ENCODE results near the gene ACSF3.

Gene ACSF3

DNA sequence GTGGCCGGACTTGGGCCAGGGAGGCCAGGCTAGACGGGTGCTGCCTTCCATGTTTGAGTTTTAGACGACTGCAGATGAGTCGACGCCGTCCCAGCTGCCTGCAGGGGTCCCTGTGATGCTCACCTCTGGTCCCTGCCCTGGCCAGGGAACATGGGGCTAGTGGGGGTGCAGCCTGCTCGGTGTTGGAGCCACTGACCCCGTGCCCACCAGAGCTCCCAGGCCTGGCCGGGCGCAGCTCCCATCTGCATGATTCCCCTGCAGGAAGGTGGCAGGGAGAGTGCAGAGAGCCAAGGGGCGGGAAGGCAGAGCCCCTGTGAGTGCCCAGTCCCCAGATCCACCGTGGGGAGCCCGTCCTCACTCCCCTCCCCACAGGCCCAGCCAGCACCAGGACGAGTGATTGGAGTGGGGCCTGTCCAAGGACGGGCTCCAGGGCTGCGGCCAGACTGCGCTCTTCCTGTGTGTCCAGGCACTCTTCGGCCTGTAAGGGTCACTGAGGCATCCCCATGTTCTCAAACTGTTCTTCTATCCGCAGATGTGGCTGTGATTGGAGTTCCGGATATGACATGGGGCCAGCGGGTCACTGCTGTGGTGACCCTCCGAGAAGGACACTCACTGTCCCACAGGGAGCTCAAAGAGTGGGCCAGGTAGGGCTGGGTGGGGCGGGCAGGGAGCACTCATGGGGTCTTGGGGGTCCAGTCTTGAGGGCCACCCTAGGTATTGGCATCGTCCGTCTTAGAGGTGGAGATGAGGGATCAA, 51.9 kb downstream of the ACSF3 start:
- no peak for DNase-seq (ENCODE audit: low read depth)

DNA sequence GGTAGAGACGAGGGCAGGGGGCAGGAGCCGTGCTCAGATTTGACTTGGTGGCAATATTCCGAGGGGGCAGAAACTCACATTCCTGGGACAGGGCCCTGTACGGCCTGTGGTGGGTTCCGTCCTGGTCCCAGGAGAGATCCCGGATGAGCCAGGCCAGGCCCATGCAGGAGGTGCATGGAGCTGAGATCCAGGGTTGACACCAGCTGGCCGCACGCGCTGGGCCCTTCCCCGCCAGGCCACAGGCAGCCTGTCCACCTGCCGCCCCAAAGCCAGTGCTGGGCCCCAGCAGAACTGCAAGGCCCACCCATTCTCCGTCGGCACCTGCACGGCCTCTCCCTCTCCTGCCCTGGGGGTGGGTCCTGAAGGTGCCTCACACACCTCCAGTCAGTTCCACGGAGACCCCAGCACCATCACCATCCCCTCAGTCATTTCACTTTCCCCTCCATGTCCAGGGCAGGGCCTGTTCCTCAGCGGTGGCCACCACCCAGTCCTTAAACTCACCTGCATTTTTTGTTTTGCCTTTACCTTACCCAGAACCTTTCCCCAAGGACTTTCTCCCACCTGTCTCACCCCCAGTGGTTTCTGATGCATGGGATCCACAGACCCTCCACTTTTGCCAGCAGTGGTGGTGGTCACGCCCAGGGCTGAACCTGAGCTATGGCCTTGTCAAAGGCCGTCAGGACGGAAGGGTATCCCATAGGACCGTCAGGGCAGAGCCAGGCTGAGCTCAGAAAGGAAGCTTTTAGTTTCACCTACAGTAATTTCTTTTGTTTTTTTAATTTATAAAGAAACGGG, 52.8 kb downstream of the ACSF3 start:
- DNase-seq (ENCODE audit: low read depth), result no peak

DNA sequence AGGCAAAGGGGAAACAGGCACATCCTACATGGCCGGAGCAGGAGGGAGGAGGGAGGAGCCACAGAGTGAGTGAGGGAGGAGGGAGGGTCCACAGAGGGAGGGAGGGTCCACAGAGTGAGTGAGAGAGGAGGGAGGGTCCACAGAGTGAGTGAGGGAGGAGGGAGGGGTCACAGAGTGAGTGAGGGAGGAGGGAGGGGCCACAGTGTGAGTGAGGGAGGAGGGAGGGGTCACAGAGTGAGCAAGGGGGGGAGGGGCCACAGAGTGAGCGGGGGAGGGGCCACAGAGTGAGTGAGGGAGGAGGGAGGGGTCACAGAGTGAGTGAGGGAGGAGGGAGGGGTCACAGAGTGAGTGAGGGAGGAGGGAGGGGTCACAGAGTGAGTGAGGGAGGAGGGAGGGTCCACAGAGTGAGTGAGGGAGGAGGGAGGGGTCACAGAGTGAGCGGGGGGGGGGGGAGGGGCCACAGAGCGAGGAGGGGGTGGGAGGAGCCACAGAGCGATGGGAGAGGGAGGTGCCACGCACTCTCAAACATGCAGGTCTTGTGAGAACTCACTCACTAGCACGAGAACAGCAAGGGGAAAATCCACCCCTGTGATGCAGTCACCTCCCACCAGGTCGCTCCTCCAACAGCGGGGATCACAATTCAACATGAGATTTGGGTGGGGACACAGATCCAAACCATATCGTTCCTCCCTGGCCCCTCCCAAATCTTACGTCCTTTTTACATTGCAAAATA, 53.6 kb downstream of the ACSF3 start:
- DNase-seq (ENCODE audit: low read depth), result no peak

DNA sequence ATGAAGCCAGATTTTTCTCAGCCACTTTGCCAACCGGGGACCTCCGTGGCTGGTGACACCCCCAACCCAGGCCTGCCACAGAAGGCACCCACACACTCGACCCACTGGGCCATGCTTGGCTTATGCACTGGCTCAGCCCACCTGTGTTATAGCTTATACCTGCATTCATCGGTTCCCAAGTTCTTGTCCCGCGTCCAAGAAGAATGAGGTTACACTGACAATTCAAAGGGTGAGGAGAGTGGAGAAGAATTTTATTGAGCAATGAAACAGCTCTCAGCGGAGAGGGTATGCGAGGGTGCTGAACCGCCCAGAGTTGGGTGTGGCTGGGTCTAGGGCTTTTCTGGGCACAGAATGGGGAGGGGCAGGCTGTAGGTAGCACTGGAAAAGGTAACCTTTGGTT, 55.7 kb downstream of the ACSF3 start:
- DNase-seq (ENCODE audit: low read depth), result no peak

DNA sequence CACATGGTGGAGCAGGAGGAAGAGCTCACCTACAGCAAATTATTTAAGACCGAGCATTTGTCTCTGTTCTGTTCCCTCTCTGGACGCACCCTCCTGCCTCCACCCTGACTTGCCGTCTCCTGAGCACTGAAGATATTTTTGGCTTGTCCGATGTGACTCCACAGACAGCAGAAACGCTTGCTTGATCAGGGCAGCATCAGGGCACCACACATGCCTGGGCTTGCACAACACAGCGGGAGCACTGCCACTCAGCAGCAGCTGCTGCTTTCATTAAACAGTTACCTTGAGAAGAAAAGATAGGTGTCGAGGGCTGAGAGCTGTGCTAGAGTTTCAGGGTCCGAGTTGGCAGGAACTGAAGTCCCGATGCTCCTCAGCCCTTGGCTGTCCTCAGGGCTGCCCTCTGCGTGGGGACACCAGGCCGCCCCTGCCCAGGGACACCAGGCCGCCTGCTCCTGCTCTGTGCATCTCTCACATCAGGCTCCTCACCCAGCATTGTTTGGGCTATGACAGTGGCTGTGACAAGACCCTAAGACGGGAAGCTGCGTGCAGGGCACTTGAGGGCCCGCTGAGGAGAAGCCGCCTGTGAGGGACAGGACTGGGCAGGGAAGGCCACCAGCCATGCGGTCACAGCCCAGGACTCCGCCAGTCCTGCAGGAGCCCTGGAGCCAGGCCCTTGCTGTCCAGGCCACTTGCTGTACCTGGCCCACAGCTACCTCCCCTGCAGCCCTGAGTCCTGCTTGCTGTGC, 56.6 kb downstream of the ACSF3 start:
- DNase-seq (ENCODE audit: low read depth), result no peak

DNA sequence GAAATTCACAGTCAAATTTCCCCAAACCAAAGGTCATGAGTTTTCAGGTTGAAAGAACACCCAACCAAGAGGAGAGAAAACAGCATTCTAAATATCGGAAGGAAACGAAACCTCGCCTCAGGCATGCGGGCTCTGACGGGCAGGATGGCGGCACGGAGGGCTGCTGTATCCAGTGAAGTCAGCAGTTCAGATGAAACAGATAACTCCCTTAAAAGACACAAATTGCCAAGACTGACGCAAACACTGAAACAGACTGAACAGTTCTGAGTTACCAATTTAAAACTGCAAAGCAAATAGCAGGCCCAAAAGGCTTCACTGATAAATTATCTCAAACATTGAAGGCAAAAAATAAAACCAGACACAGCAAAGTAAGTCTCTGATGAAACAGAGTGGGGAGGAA, 57.3 kb downstream of the ACSF3 start:
- no peak for DNase-seq (ENCODE audit: low read depth)

DNA sequence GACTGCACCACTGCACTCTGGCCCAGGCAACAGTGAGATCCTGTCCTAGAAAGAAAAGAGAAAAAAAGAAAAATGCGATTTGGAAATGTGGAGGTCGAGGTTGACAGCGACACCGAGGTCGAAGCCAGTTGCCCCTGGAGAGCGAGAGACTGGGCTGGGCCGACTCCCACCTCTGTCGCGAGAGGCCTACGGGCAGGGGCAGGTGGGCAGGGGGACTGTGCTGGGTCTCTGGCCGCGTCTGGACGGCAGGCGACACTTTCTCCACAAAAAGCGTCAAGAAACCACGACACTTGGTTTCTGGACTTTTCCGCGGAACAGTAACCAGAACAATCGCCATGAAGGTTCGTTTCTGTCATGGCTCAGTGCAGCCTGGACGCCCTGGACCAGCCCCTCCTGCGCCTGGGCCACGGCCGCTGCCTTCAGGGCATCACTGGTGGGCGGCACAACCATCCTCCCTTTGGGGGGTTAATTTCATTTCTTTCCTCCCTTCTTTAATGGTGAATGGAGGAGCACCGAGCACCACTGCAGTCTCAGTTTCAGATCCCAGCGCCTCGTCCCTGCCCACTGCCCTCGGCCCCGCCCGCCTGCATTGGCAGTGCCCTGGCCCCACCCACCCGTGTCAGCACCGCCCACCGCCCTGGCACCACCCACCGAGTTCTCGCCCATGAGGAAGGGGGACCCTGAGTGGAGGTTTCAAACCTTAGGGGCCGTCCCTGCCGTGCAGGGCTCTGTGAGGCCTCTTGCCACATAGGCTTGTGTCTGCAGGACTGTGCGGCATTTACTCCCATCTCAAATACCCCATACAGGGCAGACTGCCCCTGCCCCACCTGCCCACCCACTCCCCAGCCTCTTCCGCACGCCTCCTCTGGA, 59.4 kb downstream of the ACSF3 start:
- no peak for DNase-seq (ENCODE audit: low read depth)

DNA sequence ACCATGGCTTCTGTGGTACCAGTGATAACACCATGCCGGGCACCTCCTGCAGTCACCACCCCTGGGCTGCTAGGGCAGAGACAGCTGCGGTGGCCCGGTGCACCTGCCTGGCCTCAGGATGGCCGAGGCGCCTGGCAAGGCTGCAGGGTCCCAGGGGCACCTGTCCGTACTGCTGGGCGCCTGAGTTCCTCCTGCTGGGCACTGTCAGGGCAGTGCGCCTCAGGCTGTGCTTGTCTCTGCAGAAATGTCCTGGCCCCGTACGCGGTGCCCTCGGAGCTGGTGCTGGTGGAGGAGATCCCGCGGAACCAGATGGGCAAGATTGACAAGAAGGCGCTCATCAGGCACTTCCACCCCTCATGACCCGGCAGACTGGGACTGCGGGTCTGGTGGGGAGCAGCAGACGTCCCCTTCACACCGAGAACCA, 60.2 kb downstream of the ACSF3 start:
- DNase-seq (ENCODE audit: low read depth), result no peak

DNA sequence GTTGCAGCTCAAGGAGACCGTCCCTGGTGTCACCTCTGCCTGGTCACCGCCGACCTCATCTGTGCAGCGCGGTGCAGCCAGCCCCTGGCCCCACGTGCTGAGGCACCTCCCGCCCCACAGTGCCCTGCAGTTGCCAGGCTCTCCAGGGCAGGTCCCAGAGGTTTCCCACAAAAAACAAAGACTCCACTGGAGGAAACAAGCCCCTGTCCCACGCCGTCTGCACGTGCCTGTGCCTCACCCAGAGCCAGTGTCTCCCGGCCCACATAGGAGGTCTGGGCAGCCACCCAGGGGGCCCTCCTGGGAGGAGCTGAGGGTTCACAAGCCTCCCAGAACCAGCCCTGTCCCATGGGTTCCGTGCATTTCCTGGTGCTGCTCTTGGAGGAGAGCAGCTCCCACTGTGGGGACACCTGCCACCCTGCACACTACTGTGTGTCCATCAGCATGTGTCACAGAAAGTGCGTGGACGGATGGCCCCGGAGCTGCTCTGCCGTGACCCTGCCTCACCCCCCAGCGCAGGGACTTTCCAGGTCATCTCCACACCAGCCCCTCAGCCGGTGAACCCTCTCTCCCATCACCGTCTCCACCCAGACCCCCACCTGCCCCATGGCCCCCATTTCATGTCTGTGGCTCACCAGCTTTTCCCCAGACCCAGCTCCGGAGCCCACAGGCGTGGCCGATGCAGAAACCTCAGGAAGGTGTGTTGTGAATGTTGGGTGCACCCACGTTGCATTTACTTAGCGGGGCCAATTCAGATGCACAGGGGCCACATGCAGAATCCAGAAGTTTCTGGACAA, 60.9 kb downstream of the ACSF3 start:
- no peak for DNase-seq (ENCODE audit: low read depth)

DNA sequence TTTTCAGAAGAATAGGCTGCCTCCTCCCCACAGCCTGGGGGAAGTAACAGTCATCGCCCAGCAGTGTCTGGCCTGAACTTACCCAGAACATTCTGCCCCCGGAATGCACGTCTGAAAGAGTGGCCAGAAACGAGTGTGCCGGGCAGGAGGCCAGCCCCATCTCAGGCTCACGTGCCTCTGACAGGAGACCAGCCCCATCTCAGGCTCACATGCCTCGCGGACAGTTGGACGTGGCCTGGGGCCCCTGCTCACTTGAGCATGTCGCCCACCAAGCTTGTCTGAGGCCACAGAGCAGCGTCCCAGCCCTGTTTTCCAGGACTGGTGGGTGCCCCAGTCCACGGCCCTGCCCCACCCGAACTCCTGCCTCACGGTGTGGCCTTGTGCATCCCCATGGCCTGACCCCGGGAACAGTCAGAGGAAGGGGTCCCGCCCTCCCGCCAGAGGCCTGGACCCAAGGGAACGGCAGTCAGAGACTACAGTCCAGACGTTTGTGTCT, 61.6 kb downstream of the ACSF3 start:
- no peak for DNase-seq (ENCODE audit: low read depth)

DNA sequence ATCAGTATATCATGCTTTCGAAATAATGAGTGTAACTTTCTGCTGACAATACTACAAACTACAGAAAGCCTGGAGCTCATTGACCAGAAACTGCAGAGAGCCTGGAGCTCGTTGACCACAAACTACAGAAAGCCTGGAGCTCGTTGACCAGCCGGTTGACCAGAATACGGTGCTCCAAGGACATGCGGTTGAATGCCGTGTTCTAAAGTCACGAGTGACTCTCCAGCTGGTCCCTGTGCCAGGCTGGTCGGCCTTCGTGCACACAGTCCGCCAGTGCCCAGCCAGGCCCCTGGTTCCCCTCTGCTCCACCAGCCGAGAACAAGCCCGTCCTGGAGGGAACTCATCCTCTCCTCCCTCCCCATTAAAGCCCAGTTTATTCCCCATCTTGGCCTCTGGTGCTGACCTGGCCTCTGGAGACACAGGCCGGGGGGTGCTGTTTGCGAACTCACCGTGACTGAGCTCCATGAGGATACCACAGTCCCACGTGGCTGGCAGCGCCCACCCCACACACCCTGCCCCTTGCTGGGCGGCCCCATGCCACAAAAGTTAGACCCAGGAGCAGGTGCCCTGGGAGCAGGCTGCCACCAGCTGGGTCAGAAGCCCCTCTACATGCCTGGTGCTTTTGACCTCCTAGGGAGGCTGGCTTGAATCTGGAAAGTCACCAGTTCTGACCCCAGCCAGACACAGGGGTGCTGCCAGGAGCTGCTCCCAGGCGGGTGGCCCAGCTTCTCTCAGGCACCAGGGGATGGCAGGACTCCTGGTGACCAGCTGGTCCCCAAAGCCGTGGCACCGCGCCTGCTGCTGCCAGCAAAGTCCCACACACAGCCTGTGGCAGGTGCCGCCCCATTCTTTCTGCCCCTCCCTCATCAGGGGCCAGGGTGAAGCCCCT, 62.4 kb downstream of the ACSF3 start:
- DNase-seq (ENCODE audit: low read depth), result no peak

DNA sequence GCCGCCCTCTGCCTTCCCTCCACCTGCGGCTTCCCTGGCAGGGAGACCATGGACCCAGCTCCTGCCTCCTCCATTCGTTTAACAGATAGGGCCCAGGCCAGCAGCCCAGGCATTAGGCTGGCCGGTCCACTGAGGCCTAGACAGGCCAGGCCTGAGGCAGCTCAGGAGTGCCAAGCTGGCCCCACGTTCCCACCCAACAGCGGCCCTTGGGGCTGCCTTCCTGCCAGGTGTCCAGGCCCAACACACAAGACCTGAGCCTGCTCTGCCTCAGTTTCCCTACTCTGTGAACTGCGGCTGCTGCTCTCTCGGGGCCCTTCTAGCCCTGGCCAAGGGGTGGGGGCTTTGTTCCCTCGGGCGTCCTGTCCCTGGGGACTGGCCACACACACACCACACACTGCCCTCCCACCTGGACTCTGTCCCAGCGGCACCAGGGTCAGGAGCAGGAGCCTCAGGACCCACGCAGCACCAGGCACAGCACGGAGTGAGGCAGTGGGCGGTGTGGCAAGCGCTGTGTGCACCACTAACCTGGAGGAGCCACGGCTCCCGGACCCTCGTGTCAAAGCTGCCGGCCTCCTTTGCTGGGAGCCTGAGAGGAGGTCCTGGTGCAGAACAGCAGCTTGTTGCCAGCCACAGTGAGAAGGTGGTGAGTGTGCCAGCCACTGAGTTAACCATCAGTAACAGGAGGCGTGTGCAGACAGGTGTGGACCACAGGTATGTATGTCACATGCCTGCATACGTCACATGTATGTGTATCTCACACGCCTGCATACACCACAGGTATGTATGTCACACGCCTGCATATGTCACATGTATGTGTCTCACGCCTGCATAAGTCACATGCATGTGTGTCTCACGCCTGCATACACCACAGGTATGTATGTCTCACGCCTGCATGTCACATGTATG, 63.3 kb downstream of the ACSF3 start:
- no peak for DNase-seq (ENCODE audit: low read depth)

DNA sequence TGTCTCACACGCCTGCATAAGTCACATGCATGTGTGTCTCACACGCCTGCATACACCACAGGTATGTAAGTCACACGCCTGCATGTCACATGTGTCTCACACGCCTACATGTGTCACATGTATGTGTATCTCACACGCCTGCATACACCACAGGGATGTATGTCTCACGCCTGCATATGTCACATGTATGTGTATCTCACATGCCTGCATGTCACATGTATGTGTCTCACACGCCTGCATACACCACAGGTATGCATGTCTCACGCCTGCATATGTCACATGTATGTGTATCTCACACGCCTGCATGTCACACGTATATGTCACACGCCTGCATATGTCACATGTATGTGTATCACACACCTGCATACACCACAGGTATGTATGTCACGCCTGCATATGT, 64.1 kb downstream of the ACSF3 start:
- no peak for DNase-seq (ENCODE audit: low read depth)

DNA sequence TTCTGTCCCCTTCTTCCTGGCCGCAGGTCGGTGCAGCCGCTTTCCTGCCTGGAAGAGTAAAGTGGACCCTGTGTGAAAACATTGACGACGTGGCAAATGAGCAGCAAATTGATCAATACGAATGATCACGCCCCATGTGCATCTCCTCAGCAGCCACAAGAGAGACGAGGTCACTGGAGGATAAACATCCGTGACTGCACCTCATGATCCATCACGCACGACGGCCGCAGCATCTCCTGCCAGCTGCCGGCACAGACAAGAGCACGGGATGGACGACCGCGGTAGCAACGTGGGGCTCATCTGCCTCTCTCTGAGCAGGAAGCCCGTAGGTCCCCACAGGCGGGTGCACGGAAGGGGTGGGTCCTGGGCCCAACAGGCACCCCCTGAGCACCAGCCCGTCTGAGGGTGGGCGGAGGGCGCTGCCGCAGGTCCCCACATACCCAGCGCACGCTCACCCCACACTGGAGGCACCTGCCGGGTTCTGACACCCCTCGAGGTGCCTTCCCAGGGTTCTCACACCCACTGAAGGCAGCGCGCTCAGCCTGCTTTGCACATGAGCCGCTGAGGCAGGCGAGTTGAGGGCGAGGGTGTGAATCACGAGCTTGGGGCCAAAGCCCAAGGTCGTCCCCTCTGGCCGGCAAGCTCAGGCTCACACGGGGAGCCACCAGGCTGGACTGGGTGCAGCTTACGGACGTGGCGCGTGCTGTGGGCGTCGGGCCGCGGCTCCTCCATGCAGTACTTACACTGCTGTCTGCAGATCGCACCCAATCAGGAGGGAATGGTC, 65.6 kb downstream of the ACSF3 start:
- DNase-seq (ENCODE audit: low read depth), result no peak

DNA sequence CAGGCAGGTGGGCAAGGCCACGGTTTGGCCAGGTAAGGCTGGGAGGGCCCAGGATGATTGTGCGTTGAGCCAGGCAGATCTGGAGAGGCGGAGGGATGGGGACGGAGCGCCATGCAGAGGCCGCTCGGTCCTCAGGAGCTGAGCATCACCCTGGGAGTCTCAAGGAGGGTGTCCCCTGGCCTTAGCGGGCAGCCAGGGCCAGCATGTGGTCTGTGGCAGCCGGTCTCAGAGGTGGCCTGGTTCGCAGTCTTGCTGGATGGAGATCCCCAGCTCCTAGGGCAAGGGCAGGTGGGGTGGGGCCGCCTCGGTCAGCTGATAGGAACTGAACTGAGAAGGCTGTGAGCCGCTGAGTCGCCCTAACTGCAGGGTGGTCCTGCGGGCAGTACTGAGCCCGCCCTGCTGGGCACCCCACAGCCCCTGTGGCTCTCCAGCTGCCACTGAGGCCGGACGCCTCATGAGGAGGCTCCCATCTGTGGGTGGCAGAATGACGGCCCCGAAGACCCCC, 66.2 kb downstream of the ACSF3 start:
- DNase-seq (ENCODE audit: low read depth), result no peak

DNA sequence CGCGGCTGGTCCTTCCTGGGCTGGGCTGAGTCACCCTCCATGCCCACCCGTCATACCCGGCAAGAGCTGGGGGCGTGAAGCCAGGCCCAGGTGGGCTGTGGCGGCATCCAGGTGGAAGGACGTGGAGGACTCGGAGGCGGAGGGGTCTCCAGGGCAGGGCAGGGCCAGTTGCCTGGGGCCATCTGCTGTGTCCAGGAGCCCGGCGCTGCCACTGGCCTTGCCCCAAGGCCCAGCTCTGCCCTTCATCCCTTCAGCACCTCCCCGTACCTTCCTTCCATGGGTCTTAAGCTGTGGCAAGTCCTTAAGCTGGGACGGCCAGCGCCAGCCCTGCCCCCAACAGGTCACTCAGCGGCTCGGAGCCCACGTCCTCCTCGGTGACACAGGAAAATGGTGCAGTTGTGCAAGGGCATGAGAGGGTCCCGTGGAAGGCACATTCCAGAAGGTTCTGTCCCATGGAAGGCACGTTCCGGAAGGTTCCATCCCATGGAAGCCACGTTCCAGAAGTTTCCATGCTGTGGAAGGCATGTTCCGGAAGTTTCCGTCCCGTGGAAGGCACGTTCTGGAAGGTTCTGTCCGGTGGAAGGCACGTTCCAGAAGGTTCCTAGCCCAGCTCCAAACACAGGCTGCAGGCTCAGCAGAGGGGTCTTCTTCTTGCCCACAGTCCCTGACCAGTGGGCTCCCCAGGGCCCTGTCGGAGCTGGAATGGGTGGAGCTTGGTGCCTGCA, 67.5 kb downstream of the ACSF3 start:
- no peak for DNase-seq (ENCODE audit: low read depth)
